DND-41 (cell line): Measurements from ENCODE around the gene ANXA2.

Source experiments
- CTCF ChIP-seq: IDR thresholded peaks from 2 replicates; pipeline ENCODE4 v1.5.1; 2012; ENCODE audit warnings: borderline replicate concordance, low read length, moderate library complexity, mild to moderate bottlenecking; ENCODE audit not compliant: poor library complexity, severe bottlenecking; ENCODE audit errors: extremely low read depth
- EZH2 ChIP-seq: IDR thresholded peaks from 3 replicates; pipeline ENCODE4 v1.6.1; 2012; ENCODE audit warnings: borderline replicate concordance, low read depth, mild to moderate bottlenecking, moderate library complexity, low read length, inconsistent platforms; ENCODE audit not compliant: severe bottlenecking

GRCh38 chr15:60392986-60393790 is 4.6 kb downstream of the ANXA2 start:
- TF ChIP-seq CTCF = no peak
- no peak for TF ChIP-seq EZH2
